ENCODE measurements around the gene USP6.
"Not testable (repeated sequence)": the region's sequence is repeated elsewhere in the genome, so short reads cannot be mapped to it uniquely, and the experiment has no call there.

USP6 gene

DNA sequence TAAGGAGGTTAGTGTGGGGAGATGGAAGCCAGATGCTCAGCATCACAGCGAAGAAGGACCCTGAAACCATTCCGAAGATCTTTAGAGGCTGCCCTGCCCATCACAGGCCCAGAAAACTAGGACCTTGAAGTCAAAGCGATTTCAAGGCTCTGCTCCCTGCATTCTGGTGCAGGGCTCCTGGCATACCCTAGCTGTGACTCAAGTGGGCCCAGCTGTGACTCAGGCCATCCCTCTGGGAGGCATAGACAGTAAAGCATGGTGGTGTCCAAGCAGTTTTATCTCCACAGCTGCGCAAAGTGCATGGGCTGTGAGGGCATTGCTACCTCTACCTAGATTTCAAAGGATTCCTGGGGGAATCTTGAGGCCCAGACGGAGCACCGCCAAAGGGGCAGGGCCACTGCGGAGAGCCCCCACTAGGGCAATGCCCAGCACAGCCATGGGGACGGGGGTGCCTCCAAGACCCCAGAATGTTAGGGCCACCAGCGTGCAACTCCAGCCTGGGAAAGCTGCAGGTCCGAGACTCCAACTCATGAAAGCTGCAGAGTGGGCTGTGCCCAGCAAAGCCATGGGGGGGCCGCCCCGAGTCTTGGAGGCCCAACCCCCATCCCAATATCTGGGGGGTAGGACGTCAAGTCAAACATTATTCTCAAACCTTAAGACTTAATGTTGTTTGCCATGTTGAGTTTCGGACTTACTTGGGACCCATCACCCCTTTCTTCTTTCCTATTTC is 87.5 kb downstream of the USP6 start:
- Mint-ChIP-seq H3K36me3 (ENCODE audit: low read depth) (peaks cover 15% of the 10 kb centered on the region), H3K4me1 (no peaks in the 10 kb centered on the region), H3K4me3 (no peak overlapping the region), H3K9me3 (peaks cover 7% of the 10 kb centered on the region), H3K27ac (no peak overlapping the region), H3K27me3 (ENCODE audit: low read depth) (no peaks in the 10 kb centered on the region)
- no peak for TF ChIP-seq CTCF (IDR thresholded peaks at IDR 0.05; ENCODE audit: unreplicated experiment in 3 of 3)

GRCh38 chr17:5203908-5204294 is 88.1 kb downstream of the USP6 start:
- H3K27me3 Mint-ChIP-seq (ENCODE audit: low read depth) = no peaks in the 10 kb centered on the region
- H3K27ac Mint-ChIP-seq = no peak overlapping the region
- peaks cover 7% of the 10 kb centered on the region for H3K9me3 Mint-ChIP-seq
- no peaks in the 10 kb centered on the region for H3K4me1 Mint-ChIP-seq
- H3K36me3 Mint-ChIP-seq (ENCODE audit: low read depth) = peaks cover 19% of the 10 kb centered on the region
- H3K4me3 Mint-ChIP-seq = no peak overlapping the region
- no peak for TF ChIP-seq CTCF (IDR thresholded peaks at IDR 0.05; ENCODE audit: unreplicated experiment in 3 of 3)

- H3K36me3 Mint-ChIP-seq (ENCODE audit: low read depth) = peaks cover 24% of the 10 kb centered on the region
- H3K4me1 Mint-ChIP-seq = no peaks in the 10 kb centered on the region
- no peak for TF ChIP-seq CTCF (IDR thresholded peaks at IDR 0.05; ENCODE audit: unreplicated experiment in 3 of 3)
- no peak overlapping the region for H3K4me3 Mint-ChIP-seq
- no peak overlapping the region for H3K27ac Mint-ChIP-seq
- H3K27me3 Mint-ChIP-seq (ENCODE audit: low read depth) = no peaks in the 10 kb centered on the region
- H3K9me3 Mint-ChIP-seq = no peaks in the 10 kb centered on the region
These were observed 93.6 kb downstream of the USP6 start for GRCh38 chr17:5209396-5209795.

- Mint-ChIP-seq H3K27me3 (ENCODE audit: low read depth) (no peaks in the 10 kb centered on the region), H3K27ac (no peak overlapping the region), H3K4me3 (no peak overlapping the region), H3K36me3 (ENCODE audit: low read depth) (peaks cover 30% of the 10 kb centered on the region), H3K4me1 (no peaks in the 10 kb centered on the region), H3K9me3 (no peaks in the 10 kb centered on the region)
- TF ChIP-seq CTCF (IDR thresholded peaks at IDR 0.05; ENCODE audit: unreplicated experiment in 3 of 3) = no peak
These were observed 94.3 kb downstream of the USP6 start for GRCh38 chr17:5210091-5210490.

DNA sequence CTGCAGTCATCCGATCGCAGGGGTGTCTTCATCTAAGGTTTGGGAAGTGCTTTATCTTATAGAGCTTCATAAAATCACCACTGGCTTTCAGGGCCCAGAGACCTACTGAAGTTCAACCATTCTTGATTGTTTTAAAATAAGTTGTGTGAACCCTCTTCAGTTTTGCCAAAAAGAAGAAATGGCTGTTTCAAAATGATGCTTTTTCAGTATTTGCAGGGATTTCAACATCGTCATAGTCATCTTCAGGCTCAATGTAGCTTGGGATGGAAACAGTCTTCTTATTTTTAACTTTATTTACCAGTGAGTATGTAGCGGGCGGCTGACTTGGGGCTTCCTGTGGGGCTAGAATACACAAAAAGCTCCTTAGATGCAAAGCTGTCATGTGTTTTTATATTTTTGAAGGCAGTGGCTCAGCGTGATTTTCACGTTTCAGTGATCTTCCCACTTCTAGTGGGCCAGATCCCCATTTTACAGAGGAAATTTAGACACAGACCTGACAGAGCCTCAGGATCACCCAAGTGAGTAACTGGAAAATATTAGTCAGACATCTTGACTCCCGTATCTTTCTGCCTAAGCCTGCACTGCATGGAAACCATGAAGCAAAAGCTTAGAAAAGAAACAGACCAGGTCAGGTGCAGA is 94.9 kb downstream of the USP6 start:
- H3K4me3 Mint-ChIP-seq = no peak overlapping the region
- no peak for TF ChIP-seq CTCF (IDR thresholded peaks at IDR 0.05; ENCODE audit: unreplicated experiment in 3 of 3)
- no peak overlapping the region for H3K27ac Mint-ChIP-seq
- no peaks in the 10 kb centered on the region for H3K27me3 Mint-ChIP-seq (ENCODE audit: low read depth)
- no peaks in the 10 kb centered on the region for H3K9me3 Mint-ChIP-seq
- no peaks in the 10 kb centered on the region for H3K4me1 Mint-ChIP-seq
- H3K36me3 Mint-ChIP-seq (ENCODE audit: low read depth) = peaks cover 33% of the 10 kb centered on the region

- no peak overlapping the region for H3K27ac Mint-ChIP-seq
- TF ChIP-seq CTCF (IDR thresholded peaks at IDR 0.05; ENCODE audit: unreplicated experiment in 3 of 3) = no peak
- H3K4me1 Mint-ChIP-seq = no peaks in the 10 kb centered on the region
- H3K36me3 Mint-ChIP-seq (ENCODE audit: low read depth) = peaks cover 35% of the 10 kb centered on the region
- no peaks in the 10 kb centered on the region for H3K9me3 Mint-ChIP-seq
- H3K4me3 Mint-ChIP-seq = no peak overlapping the region
- H3K27me3 Mint-ChIP-seq (ENCODE audit: low read depth) = no peaks in the 10 kb centered on the region
These were observed 95.6 kb downstream of the USP6 start for GRCh38 chr17:5211458-5211857.

DNA sequence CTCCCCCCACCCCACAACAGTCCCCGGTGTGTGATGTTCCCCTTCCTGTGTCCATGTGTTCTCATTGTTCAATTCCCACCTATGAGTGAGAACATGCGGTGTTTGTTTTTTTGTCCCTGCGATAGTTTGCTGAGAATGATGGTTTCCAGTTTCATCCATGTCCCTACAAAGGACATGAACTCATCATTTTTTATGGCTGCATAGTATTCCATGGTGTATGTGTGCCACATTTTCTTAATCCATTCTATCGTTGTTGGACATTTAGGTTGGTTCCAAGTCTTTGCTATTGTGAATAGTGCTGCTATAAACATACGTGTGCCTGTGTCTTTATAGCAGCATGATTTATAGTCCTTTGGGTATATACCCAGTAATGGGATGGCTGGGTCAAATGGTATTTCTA is 101.7 kb downstream of the USP6 start:
- peaks cover 32% of the 10 kb centered on the region for H3K36me3 Mint-ChIP-seq (ENCODE audit: low read depth)
- H3K4me3 Mint-ChIP-seq; H3K27ac Mint-ChIP-seq; H3K9me3 Mint-ChIP-seq; H3K4me1 Mint-ChIP-seq; H3K27me3 Mint-ChIP-seq (ENCODE audit: low read depth): not testable (repeated sequence)
